Testis (tissue), 3 donors: ENCODE data around the gene DDAH1. TPM values are rescaled to one million over a fixed set of nuclear protein-coding genes. Genes with fewer than 3 reads are reported as not detected.

ENCODE experiments used
- DNase-seq: peaks from one replicate; pipeline ENCODE4 v3.0.0-alpha.2; 2019
- H3K27ac ChIP-seq, 2 donors: fragments of 200-600 bp; sonication (generic); one replicate each; pipeline ENCODE4 v1.5.1; 2019
- H3K27me3 ChIP-seq: fragments of 200-600 bp; sonication (generic); one replicate; pipeline ENCODE4 v1.5.1; 2019
- H3K36me3 ChIP-seq: fragments of 200-600 bp; sonication (generic); one replicate; pipeline ENCODE4 v1.5.1; 2017; ENCODE audit warnings: low read depth; ENCODE audit errors: missing control alignments
- H3K4me1 ChIP-seq: fragments of 200-600 bp; sonication (generic); one replicate; pipeline ENCODE4 v1.5.1; 2019
- H3K4me3 ChIP-seq, 2 donors: fragments of 200-600 bp; sonication (generic); one replicate each; pipeline ENCODE4 v1.5.1; 2017 to 2019
- H3K9me3 ChIP-seq: fragments of 200-600 bp; sonication (generic); one replicate; pipeline ENCODE4 v1.5.1; 2017
- CTCF ChIP-seq, 3 experiments: fragments of 450-650 bp in 2 of 3; fragments of 200-600 bp in 1 of 3; sonication (generic) in 1 of 3; IDR thresholded peaks; one replicate each; pipeline ENCODE4 v1.5.1; 2016 to 2019; ENCODE audit warnings: antibody characterized with exemption in 3 of 3, mild to moderate bottlenecking in 2 of 3, moderate library complexity in 1 of 3
- POLR2A ChIP-seq: fragments of 450-650 bp; IDR thresholded peaks from one replicate; pipeline ENCODE4 v1.6.1; 2017; ENCODE audit warnings: antibody characterized with exemption, mild to moderate bottlenecking, moderate library complexity
- WGBS, 2 donors: methylation state at CpG; one replicate each; pipeline ENCODE4 v1.1.5; 2018; 5-methylcytosine and 5-hydroxymethylcytosine counted together
- intact Hi-C: fragments of 100-400 bp; cut with DNase I; formaldehyde crosslinking; loops from one replicate; pipeline ENCODE4 v1.15.1; 2023; ENCODE audit warnings: low total_unique reads
- polyA plus RNA-seq: library from polyadenylated mRNA; stranded (reverse); fragments of 350-450 nt; fragmentation: Illumina TruSeq; extraction: RNeasy Lipid Tissue Mini Kit (QIAGEN cat#74804); gene quantifications from one replicate; pipeline ENCODE4 v1.2.3, GENCODE V29; 2014; ENCODE audit warnings: low read depth, low replicate concordance; ENCODE audit not compliant: insufficient read depth
- total RNA-seq, 2 donors: library from RNA; depleted of rRNA; stranded (reverse); fragments of >200 nt; gene quantifications; one replicate each; pipeline ENCODE4 v1.2.3, GENCODE V29; 2016

Gene DDAH1
- total and polyA plus RNA-seq, 3 donors from 2014 or later, result 45.3 to 71.3 (median 54.3) TPM

- Histone ChIP-seq H3K9me3 (no peaks in the 10 kb centered on the region), H3K4me1 (no peaks in the 10 kb centered on the region), H3K27ac (no peak overlapping the region), H3K36me3 (no peaks in the 10 kb centered on the region), H3K27me3 (no peaks in the 10 kb centered on the region), H3K4me3 (no peak overlapping the region)
- intact Hi-C loops, result no loop called here
- TF ChIP-seq POLR2A, result no peak
- TF ChIP-seq CTCF (IDR thresholded peaks at IDR 0.05), result no peak
- 55 to 59% methylated on average over 3 of the region's 3 CpGs for WGBS, 2 donors
- DNase-seq, result no peak
Observed at GRCh38 chr1:85295006-85295431, 169.9 kb downstream of the DDAH1 start.

- Histone ChIP-seq H3K36me3 (no peaks in the 10 kb centered on the region), H3K9me3 (no peaks in the 10 kb centered on the region), H3K27ac (no peak overlapping the region), H3K27me3 (no peaks in the 10 kb centered on the region), H3K4me1 (no peaks in the 10 kb centered on the region), H3K4me3 (no peak overlapping the region)
- WGBS, 2 donors, result 100% methylated on average over 2 of the region's 2 CpGs
- intact Hi-C loops, result no loop called here
- TF ChIP-seq POLR2A (no peak), CTCF (IDR thresholded peaks at IDR 0.05) (no peak)
- DNase-seq, result no peak
Observed at GRCh38 chr1:85290826-85291225, 174.1 kb downstream of the DDAH1 start.

- no peaks in the 10 kb centered on the region for H3K36me3 ChIP-seq
- TF ChIP-seq POLR2A, result no peak
- no peak for TF ChIP-seq CTCF (IDR thresholded peaks at IDR 0.05)
- intact Hi-C loops, result no loop called here
- H3K4me1 ChIP-seq, result no peaks in the 10 kb centered on the region
- H3K27me3 ChIP-seq, result no peaks in the 10 kb centered on the region
- no peak overlapping the region for H3K27ac ChIP-seq
- WGBS, 2 donors, result 85 to 89% methylated on average over 4 of the region's 4 CpGs
- DNase-seq, result no peak
- no peaks in the 10 kb centered on the region for H3K9me3 ChIP-seq
- H3K4me3 ChIP-seq, result no peak overlapping the region
Observed at GRCh38 chr1:85289848-85290335, 175.1 kb downstream of the DDAH1 start.

GRCh38 chr1:85289207-85289847 is 175.6 kb downstream of the DDAH1 start:
- Histone ChIP-seq H3K4me1 (no peaks in the 10 kb centered on the region), H3K27me3 (no peaks in the 10 kb centered on the region), H3K9me3 (no peaks in the 10 kb centered on the region), H3K4me3 (no peak overlapping the region), H3K27ac (no peak overlapping the region), H3K36me3 (no peaks in the 10 kb centered on the region)
- intact Hi-C loops, result no loop called here
- TF ChIP-seq CTCF (IDR thresholded peaks at IDR 0.05), result no peak
- no peak for TF ChIP-seq POLR2A
- WGBS, 2 donors, result 93 to 94% methylated on average over 9 of the region's 9 CpGs
- DNase-seq, result no peak

GRCh38 chr1:85284202-85284601 is 180.8 kb downstream of the DDAH1 start:
- no peak for DNase-seq
- intact Hi-C loops, result no loop called here
- Histone ChIP-seq H3K36me3 (no peaks in the 10 kb centered on the region), H3K4me3 (no peak overlapping the region), H3K27ac (no peak overlapping the region), H3K9me3 (no peaks in the 10 kb centered on the region), H3K27me3 (no peaks in the 10 kb centered on the region), H3K4me1 (no peaks in the 10 kb centered on the region)
- TF ChIP-seq CTCF (IDR thresholded peaks at IDR 0.05) (no peak), POLR2A (no peak)
- 100% methylated on average over 2 of the region's 2 CpGs; no CpG with 5 or more reads in 1 of the 2 donors for WGBS, 2 donors
